HUDEP-2 (cell line): ENCODE measurements around the gene SMIM43.
"Not testable (repeated sequence)": the region's sequence is repeated elsewhere in the genome, so short reads cannot be mapped to it uniquely, and the experiment has no call there.

ENCODE experiments used
- DNase-seq, 76 experiments: peaks; one replicate each; lab custom pipeline; 2025; ENCODE audit not compliant: unreplicated experiment in 76 of 76; lab: John Stamatoyannopoulos, UW

Gene SMIM43

DNA sequence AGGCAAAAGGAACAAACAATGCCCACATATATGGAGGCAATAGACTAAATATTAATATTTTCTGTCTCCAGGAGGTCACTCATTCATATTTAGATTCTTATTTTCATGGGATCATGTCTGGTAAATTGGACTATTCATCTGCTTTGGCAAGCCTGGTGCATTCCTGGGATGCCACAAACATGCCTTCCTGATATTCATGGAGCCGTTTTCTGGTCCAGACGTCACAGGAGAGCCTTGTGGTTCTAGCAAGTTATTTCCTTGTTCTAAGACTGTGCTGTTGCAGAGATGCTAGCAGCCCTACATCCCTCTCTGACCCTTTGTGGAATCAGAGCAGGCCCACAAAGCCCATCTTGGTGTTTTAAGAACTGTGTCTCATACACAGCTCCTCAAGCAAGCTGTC, 20.0 kb upstream of the SMIM43 start:
- DNase-seq: no peak

DNA sequence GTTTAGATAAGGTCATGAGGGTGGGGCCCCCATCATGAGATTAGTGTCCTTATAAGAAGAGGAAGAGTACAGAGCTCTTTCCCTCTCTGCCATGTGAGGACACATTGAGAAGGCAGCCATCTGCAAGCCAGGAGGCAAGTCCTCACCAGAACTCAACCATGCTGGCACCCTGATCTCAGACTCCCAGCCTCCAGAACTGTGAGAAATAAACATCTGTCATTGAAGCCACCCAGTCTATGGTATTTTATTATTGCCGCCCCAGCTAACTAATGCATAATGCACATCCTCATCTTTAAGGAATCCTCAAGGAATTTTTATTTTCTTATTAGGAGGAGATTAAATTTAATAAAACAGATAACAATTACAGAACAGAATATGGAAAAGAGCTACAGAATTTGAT, 19.4 kb upstream of the SMIM43 start:
- DNase-seq: no peak

GRCh38 chr4:121783210-121783609, 18.2 kb upstream of the SMIM43 start:
- no peak for DNase-seq

DNA sequence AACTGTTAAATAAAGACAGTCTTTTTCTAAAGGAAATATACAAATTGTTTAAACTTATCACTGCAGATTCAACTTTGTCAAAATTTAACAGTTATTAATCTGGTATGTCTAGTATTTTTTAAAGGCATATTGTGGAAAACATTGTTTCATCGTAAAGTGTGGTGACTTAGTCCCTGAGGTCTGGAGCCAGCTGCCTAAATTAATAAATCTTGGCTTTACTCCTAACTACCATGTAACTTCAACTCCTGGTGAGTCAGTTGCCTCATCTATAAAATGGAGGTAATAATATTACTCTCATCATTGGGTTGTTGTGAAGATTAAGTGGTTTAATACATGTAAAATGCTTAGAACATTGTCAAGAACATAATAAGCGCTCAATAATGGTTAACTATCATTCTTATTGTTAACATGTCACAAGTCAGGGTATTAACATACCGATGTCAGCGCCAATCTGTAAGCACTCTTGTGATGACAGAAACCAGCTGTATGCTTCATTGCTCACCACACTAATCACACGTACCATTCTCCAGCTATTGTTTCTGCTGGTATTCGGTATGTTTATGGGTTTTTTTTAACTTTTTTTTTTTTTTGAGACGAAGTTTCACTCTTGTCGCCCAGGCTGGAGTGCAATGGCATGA, 14.1 kb upstream of the SMIM43 start:
- no peak for DNase-seq

DNA sequence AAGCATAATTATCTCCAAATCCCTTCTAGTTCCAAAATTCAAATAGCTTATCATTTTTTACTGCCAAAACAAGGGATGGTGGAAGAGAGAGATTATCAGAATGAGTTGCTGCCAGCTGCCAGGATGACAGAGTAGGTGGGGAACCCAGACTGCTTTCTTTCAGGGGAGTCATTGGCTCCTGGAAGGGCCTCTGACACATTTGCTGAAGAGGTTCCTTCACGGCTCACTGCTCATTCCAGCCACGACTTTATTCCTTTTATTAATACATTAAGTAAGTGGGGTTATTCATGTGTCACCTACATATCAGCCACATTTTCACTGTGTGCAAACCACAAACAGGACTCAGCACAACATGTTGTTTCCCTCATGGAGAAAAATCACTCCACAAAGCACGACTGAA, 12.7 kb upstream of the SMIM43 start:
- DNase-seq: peak in 41 of 76 experiments; percentile 1 to 66 (median 19)

GRCh38 chr4:121776610-121777401, 11.8 kb upstream of the SMIM43 start:
- DNase-seq: no peak

- DNase-seq: peak in 1 of 76 experiments; percentile 13
Measured at GRCh38 chr4:121773883-121774282, 8.9 kb upstream of the SMIM43 start.

DNA sequence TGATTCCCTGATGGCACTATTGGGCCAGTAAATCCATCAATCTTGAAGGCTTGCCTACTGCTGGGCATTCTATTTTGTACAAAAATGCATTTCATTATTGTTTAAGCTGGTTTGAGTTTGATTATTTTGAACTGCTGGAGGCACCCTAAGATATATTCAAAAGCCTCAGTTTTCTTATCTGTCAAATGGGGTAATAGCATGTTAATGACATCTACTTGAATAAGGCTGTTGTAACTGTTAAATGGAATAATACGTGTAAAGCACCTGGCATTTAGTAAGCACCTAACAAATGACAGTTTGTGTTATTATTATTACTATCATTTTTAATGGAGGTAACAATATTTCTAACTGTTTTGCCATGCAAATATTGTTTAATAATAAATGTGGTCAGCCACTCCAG, 6.9 kb upstream of the SMIM43 start:
- DNase-seq: no peak

DNA sequence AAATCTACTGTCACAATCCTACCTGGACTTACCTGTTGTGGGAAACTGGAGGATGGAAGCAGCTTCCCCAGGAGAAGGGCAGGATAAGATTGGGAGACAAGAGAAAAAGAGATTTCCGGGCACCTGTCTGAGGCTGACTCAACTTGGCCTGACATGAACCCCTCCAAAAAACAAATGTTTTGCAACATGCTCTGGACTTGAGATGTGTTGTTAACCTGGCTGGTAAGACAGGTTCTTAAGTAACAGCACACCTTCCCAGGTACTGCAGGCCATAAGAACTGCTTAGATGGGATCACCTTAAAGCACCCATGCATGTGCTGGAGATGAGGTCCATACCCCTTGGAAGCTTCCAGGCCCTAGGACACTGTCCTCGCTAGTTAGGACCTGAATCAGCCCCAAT, 4.4 kb upstream of the SMIM43 start:
- no peak for DNase-seq

DNA sequence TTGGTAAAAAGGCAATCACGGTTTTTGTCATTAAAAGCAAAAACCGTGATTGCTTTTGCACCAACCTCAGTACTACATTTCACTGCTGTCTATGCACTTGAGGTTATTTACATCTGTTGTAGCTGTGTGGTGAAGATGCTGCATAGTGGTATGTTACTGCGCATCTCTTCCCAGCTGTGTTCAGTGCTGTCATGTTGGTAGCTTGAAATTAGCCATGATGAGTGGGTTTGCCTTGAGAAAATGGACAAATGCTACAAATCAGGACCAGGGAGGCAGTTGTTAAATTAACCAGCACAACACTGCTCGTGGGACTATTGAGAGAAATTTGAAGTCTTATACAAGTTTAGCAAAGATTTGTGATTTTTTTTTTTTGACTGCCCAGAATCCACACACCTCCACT, 2.2 kb upstream of the SMIM43 start:
- DNase-seq: no peak

DNA sequence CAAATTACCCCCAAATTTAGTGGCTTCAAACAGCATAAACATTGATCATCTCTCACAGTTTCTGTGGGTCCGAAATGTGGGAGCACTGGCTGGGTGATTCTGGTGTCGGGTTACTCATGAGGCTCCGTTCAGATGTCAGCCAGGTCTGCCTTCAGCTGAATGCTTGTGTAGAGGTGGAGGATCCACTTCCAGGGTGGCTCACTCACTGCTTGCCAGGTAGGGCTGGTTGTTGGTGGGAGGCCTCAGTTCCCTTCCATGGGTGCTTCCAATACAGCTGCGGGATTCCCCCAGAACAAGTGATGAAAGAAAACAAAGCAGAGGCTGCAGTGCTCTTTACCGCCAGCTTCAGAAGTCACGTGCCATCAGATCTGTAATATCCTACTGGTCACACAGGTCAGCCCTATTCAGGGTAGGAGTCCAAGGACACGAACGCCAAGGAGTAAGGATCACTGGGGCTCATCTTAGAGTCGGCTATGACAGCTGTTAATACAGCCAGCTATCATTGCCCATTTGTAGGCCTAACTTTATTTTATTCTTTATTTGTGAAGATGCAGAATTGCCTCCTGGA, 1.1 kb upstream of the SMIM43 start:
- DNase-seq: no peak

- no peak for DNase-seq
Measured at GRCh38 chr4:121765368-121765705, 373 bp upstream of the SMIM43 start.

DNA sequence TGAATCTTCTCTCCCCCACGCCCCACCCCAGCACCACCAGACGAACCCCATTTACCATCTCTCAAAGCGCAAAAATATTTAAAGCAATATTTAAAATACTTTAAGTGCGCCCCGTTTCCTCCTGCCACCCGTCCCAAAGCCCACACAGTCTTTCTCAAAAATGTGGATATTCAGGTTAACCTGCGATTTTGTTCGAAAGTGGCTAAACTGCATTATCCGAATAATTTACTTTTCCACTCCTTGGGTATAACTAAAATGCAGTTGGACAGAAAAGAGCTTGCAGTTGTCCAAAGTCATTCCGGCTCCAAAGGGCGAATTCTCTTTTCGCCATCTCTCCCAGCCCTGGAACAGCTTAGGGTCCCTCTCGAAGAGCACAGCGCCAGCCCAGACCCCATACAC, 662 bp downstream of the SMIM43 start:
- DNase-seq: no peak

DNA sequence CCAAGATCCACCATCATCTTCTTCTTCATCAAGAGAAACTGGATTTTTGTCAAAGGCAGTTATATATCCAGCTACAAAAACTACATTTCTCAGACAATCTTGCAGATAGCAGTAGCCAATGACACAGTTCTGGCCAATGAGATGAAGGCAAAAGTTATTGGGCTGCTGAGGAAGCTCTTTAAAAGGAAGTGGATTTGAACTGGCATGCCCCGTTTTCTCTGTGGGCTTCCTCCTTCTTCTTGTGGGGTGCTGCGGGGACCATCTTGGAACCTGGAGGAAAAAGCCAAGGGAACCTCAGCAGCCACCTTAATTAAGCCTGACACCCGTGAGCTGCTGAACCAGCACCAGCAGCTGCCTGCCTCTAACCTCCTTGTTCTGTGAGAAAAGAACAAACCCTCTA, 4.8 kb downstream of the SMIM43 start:
- DNase-seq: no peak

GRCh38 chr4:121758925-121759568, 5.9 kb downstream of the SMIM43 start:
- DNase-seq: no peak

DNA sequence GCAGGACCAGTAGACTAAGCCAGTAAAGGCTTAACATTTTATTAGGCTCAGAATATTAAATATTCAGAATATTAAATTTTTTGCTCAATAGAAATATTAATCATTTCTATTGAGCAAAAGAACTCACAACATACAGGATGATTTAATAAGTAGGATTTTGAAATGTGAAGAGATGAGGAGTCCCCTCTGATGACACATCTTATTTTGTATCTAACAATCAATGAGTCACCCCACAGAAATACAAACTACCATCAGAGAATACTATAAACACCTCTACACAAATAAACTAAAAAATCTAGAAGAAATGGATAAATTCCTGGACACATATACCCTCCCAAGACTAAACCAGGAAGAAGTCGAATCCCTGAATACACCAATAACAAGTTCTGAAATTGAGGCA, 12.8 kb downstream of the SMIM43 start:
- DNase-seq: not testable (repeated sequence)

DNA sequence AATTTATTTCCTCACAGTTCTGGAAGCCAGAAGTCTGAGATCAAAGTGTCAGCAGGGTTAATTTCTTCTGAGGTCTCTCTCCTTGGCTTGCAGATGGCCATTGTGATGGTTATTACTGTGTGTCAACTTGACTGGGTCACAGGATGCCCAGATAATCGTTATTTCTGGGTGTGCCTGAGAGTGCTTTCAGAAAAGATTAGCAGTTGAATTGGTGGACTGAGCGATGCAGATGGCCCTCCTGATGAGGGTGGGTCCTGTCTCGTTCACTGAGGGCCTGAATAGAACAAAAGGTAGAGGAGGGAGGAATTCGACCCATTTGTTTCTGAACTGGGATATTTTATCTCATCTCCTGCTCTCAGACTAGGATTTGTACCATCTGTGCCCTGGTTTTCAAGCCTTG, 15.7 kb downstream of the SMIM43 start:
- peak in 70 of 76 experiments; percentile 6 to 83 (median 46) for DNase-seq

DNA sequence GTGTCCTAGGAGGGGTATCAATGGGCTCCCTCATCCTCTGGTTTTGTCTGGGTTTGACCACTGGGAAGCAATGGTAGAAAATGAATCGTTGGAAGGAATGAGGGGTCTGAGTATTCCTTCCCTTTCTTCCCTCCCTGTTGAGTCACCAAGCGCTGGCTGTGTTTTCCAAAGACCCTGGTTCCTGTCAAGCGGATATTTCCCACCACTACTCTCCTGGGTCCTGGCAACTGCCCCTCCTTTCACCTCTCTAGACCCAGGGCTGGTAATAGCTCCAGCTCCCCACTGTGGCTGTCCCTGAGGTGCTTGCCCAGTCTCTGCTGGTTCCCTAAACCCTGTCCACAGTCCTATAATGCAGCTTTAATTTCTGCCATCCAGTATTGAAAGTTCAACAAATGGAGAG, 22.2 kb downstream of the SMIM43 start:
- no peak for DNase-seq

- DNase-seq: no peak
Measured at GRCh38 chr4:121741751-121742150, 23.2 kb downstream of the SMIM43 start.

DNA sequence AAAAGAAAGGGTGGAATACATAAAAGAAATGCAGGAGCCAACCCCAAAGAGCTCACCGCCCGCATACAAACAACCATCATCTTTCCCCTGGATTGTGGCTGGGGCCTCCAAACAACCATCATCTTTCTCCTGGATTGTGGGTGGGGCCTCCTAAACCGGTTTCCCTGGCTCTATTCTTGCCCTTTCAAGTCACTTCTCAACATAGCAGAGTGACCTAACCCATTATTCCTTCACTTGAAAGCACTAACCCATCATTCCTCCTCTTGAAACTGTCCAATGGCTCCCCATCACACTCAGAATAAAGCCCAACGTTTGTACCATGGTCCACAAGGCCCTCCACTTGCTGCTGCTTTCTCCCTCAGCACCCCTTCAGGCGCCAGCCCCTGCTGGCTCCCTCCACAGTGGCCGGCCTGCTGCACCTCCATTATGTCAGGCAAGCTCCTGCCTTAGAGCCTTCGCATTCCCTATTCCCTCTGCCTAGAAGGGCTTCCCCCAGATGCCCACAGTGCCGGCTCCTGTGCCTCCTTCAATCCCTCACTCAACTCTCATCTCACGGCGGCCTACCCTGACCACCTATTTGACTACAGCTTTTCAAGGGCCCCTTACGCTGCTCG, 24.1 kb downstream of the SMIM43 start:
- DNase-seq: no peak

GRCh38 chr4:121739575-121739974, 25.4 kb downstream of the SMIM43 start:
- no peak for DNase-seq
